ENCODE data around the gene PRTFDC1.

- no peak for TF ChIP-seq CTCF (conservative IDR thresholded peaks at IDR 0.05)
- no peak for TF ChIP-seq EZH2 (IDR thresholded peaks at IDR 0.05; ENCODE audit: low read depth)
Measured at GRCh38 chr10:24959382-24959730, 7.0 kb upstream of the PRTFDC1 start.
